OCI-LY7 (cell line): ENCODE measurements around the gene RFPL2. TPM values are rescaled to one million over a fixed set of nuclear protein-coding genes. Genes with fewer than 3 reads are reported as not detected.

Source experiments
- BruUV-seq: library from RNA; stranded (reverse); fragments of 400-500 nt; replicated peaks from 2 replicates; lab custom pipeline; 2021; lab: Mats Ljungman, UMichigan
- CTCF ChIA-PET: fragments of 300-600 bp; sonication (Branson Sonifier 250); formaldehyde crosslinking; loops from one replicate; lab custom pipeline; 2022; ENCODE audit warnings: antibody characterized with exemption; ENCODE audit not compliant: unreplicated experiment; lab: Charles Lee
- POLR2A ChIA-PET: fragments of 300-600 bp; sonication (Branson Sonifier 250); formaldehyde crosslinking; loops from one replicate; lab custom pipeline; 2022; ENCODE audit warnings: antibody characterized with exemption; lab: Charles Lee
- DNase-seq: peaks from one replicate; pipeline ENCODE4 v3.0.0-alpha.2; 2015; ENCODE audit warnings: low spot score
- H2AFZ ChIP-seq: fragments of 200-600 bp; sonication (generic), shearing (Covaris generic); 2 replicates; pipeline ENCODE4 v1.6.1; 2014; ENCODE audit warnings: mild to moderate bottlenecking, antibody characterized with exemption, low read length, moderate library complexity
- H3K27ac ChIP-seq: fragments of 200-600 bp; sonication (generic); 2 replicates; pipeline ENCODE4 v1.5.1; 2014; ENCODE audit warnings: mixed run types, low read depth, mild to moderate bottlenecking, moderate library complexity, low read length, inconsistent platforms; ENCODE audit not compliant: poor library complexity, severe bottlenecking
- H3K36me3 ChIP-seq: fragments of 200-600 bp; sonication (generic); 2 replicates; pipeline ENCODE4 v1.6.1; 2014; ENCODE audit warnings: mild to moderate bottlenecking, antibody characterized with exemption, low read length, moderate library complexity, mixed read lengths; ENCODE audit not compliant: insufficient read depth
- H3K4me1 ChIP-seq: fragments of 200-600 bp; sonication (generic); 2 replicates; pipeline ENCODE4 v1.5.1; 2014; ENCODE audit warnings: mild to moderate bottlenecking, low read length; ENCODE audit not compliant: insufficient read depth, poor library complexity, severe bottlenecking
- H3K4me2 ChIP-seq: fragments of 200-600 bp; sonication (generic); 2 replicates; pipeline ENCODE4 v1.6.1; 2014; ENCODE audit warnings: mild to moderate bottlenecking, low read length
- H3K4me3 ChIP-seq: fragments of 200-600 bp; sonication (generic); 2 replicates; pipeline ENCODE4 v1.5.1; 2014; ENCODE audit warnings: mild to moderate bottlenecking, low read depth, low read length; ENCODE audit not compliant: poor library complexity, severe bottlenecking
- H3K79me2 ChIP-seq: fragments of 200-600 bp; sonication (generic); 2 replicates; pipeline ENCODE4 v1.6.1; 2016; ENCODE audit warnings: low read depth, mild to moderate bottlenecking, low read length, moderate library complexity, mixed read lengths; ENCODE audit not compliant: insufficient read depth
- H3K9me2 ChIP-seq: fragments of 200-600 bp; sonication (generic); 2 replicates; pipeline ENCODE4 v1.6.1; 2016; ENCODE audit warnings: mild to moderate bottlenecking, low read length, mixed read lengths; ENCODE audit not compliant: insufficient read depth
- H3K9me3 ChIP-seq: fragments of 200-600 bp; sonication (generic); 2 replicates; pipeline ENCODE4 v1.6.1; 2014; ENCODE audit warnings: mild to moderate bottlenecking, mixed run types, low read length, mixed read lengths
- H4K20me1 ChIP-seq: fragments of 200-600 bp; sonication (generic); 2 replicates; pipeline ENCODE4 v1.6.1; 2014; ENCODE audit warnings: mild to moderate bottlenecking, antibody characterized with exemption, low read length, moderate library complexity, mixed read lengths; ENCODE audit not compliant: insufficient read depth
- EZH2phosphoT487 ChIP-seq: fragments of 200-600 bp; sonication (generic); IDR thresholded peaks from 2 replicates; pipeline ENCODE4 v1.6.1; 2018; ENCODE audit warnings: low read depth, borderline replicate concordance, mild to moderate bottlenecking, mixed run types, antibody characterized with exemption, low read length, moderate library complexity, mixed read lengths
- intact Hi-C: fragments of 100-400 bp; cut with micrococcal nuclease; formaldehyde crosslinking; loops from one replicate; pipeline ENCODE4 v1.10.0; 2022; ENCODE audit not compliant: unreplicated experiment
- total RNA-seq, 2 experiments: library from RNA; depleted of rRNA in 1 of 2; stranded (reverse); fragments of >200 nt in 1 of 2; shearing (Covaris generic) in 1 of 2; gene quantifications; 2 replicates each; pipeline ENCODE4 v1.2.3, GENCODE V29; 2014 to 2022
- TF ChIP-seq, protein P1 (sequence below): fragments of 200-600 bp; sonication (generic); conservative IDR thresholded peaks from 2 replicates; pipeline ENCODE4 v1.5.1; 2014; ENCODE audit warnings: mild to moderate bottlenecking, antibody characterized with exemption, low read length, moderate library complexity, mixed read lengths

Gene RFPL2
- total RNA-seq, 2 experiments from 2014 or later, result not detected

DNA sequence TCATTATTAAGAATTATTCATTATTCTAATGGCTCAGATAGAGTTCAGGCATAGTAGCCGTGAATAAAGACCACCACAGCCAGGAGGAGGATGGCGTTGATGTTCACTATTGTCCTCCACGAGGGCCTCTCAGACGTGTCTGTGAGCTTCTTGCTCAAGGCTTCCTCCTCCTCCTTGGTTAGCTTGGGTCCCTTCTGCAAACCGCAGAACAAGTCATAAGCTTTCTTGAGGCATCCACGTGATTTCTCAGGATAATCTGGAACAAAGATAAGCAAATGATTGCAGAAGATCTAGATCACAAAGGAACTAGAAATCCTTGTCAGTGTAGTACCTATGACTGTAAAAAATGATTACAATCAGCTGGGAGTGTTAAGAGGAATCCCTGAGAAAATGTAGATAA lies 13.6 kb upstream of the RFPL2 start:
- Histone ChIP-seq H3K9me3 (no peaks in the 10 kb centered on the region), H3K4me2 (no peak overlapping the region), H3K4me1 (no peaks in the 10 kb centered on the region), H3K9me2 (no peaks in the 10 kb centered on the region), H3K27ac (no peak overlapping the region), H2AFZ (no peak overlapping the region), H3K79me2 (no peaks in the 10 kb centered on the region), H4K20me1 (no peaks in the 10 kb centered on the region), H3K36me3 (no peaks in the 10 kb centered on the region), H3K4me3 (no peak overlapping the region)
- no TSS peak for BruUV-seq
- ChIA-PET CTCF (no interaction called here), POLR2A (interaction anchor here (0.7 kb wide), 1 partner anchor 153 kb away, joined by 3 read pairs; no protein-coding TSS in a partner anchor)
- no peak for TF ChIP-seq EZH2phosphoT487
- TF ChIP-seq, protein P1, sequence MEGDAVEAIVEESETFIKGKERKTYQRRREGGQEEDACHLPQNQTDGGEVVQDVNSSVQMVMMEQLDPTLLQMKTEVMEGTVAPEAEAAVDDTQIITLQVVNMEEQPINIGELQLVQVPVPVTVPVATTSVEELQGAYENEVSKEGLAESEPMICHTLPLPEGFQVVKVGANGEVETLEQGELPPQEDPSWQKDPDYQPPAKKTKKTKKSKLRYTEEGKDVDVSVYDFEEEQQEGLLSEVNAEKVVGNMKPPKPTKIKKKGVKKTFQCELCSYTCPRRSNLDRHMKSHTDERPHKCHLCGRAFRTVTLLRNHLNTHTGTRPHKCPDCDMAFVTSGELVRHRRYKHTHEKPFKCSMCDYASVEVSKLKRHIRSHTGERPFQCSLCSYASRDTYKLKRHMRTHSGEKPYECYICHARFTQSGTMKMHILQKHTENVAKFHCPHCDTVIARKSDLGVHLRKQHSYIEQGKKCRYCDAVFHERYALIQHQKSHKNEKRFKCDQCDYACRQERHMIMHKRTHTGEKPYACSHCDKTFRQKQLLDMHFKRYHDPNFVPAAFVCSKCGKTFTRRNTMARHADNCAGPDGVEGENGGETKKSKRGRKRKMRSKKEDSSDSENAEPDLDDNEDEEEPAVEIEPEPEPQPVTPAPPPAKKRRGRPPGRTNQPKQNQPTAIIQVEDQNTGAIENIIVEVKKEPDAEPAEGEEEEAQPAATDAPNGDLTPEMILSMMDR, result no peak
- intact Hi-C loops, result no loop called here
- DNase-seq, result no peak

DNA sequence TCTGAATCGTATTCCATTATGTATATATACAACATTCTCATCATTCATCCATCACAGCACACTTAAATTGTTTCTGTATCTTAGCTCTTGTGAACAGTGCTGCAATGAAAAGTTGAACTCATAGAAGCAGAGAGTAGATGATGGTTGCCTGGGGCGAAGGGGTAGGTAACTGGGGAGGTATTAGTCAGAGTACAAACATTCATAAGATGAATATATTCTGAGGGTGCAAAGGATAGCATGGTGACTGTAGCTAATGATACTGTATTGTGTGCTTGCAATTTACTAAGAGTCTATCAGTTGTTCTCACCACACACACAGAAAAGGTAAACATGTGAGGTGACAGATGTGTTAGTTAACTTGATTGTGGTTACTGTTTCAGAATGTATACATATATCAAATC lies 12.6 kb upstream of the RFPL2 start:
- no peak overlapping the region for H3K4me3 ChIP-seq
- no TSS peak for BruUV-seq
- H3K27ac ChIP-seq, result no peak overlapping the region
- ChIA-PET POLR2A (no interaction called here), CTCF (interaction anchor here (0.5 kb wide), 1 partner anchor 87 kb away, joined by 3 read pairs; no protein-coding TSS in a partner anchor)
- H4K20me1 ChIP-seq, result no peaks in the 10 kb centered on the region
- H3K79me2 ChIP-seq, result no peaks in the 10 kb centered on the region
- DNase-seq, result no peak
- H3K36me3 ChIP-seq, result no peaks in the 10 kb centered on the region
- H3K4me1 ChIP-seq, result no peaks in the 10 kb centered on the region
- no peak overlapping the region for H3K4me2 ChIP-seq
- no peaks in the 10 kb centered on the region for H3K9me2 ChIP-seq
- no peaks in the 10 kb centered on the region for H3K9me3 ChIP-seq
- TF ChIP-seq, protein P1, result no peak
- no peak for TF ChIP-seq EZH2phosphoT487
- no peak overlapping the region for H2AFZ ChIP-seq
- intact Hi-C loops, result no loop called here

- no peaks in the 10 kb centered on the region for H3K79me2 ChIP-seq
- no peak for TF ChIP-seq EZH2phosphoT487
- TF ChIP-seq, protein P1, result no peak
- H3K4me1 ChIP-seq, result no peaks in the 10 kb centered on the region
- no peaks in the 10 kb centered on the region for H3K9me3 ChIP-seq
- no peak overlapping the region for H3K4me2 ChIP-seq
- BruUV-seq, result no TSS peak
- H3K4me3 ChIP-seq, result no peak overlapping the region
- H3K9me2 ChIP-seq, result no peaks in the 10 kb centered on the region
- ChIA-PET CTCF (no interaction called here), POLR2A (no interaction called here)
- H4K20me1 ChIP-seq, result no peaks in the 10 kb centered on the region
- intact Hi-C loops, result no loop called here
- no peak overlapping the region for H3K27ac ChIP-seq
- H3K36me3 ChIP-seq, result no peaks in the 10 kb centered on the region
- H2AFZ ChIP-seq, result no peak overlapping the region
- DNase-seq, result no peak
These were observed 12.0 kb upstream of the RFPL2 start for GRCh38 chr22:32216911-32217310.
